DMS153 (cell line): ENCODE data around the gene TANGO2.

Experiments used
- DNase-seq: peaks from one replicate; lab custom pipeline; 2025; lab: John Stamatoyannopoulos, UW

The TANGO2 gene

GRCh38 chr22:20043057-20043996 is 22.4 kb downstream of the TANGO2 start:
- no peak for DNase-seq

- no peak for DNase-seq
Observed at GRCh38 chr22:20043997-20044342, 23.1 kb downstream of the TANGO2 start.

GRCh38 chr22:20044495-20045151 is 23.7 kb downstream of the TANGO2 start:
- no peak for DNase-seq

DNA sequence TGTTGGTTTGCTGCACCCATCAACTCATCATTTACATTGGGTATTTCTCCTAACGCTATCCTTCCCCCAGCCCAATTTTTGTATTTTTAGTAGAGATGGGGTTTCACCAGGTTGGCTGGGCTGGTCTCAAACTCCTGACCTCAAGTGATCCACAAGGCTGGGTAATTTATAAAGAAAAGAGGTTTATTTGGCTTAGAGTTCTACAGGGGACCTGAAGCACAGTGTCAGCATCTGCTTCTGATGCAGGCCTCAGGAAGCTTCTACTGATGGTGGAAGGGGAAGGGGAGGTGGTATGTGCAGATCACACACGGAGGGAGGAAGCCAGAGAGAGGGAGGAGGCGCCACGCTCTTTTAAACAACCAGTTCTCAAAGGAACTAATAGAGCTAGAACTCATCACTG is 25.8 kb downstream of the TANGO2 start:
- no peak for DNase-seq

GRCh38 chr22:20051927-20052308 is 31.0 kb downstream of the TANGO2 start:
- DNase-seq = no peak

- no peak for DNase-seq
Observed at GRCh38 chr22:20052309-20053259, 31.7 kb downstream of the TANGO2 start.

DNA sequence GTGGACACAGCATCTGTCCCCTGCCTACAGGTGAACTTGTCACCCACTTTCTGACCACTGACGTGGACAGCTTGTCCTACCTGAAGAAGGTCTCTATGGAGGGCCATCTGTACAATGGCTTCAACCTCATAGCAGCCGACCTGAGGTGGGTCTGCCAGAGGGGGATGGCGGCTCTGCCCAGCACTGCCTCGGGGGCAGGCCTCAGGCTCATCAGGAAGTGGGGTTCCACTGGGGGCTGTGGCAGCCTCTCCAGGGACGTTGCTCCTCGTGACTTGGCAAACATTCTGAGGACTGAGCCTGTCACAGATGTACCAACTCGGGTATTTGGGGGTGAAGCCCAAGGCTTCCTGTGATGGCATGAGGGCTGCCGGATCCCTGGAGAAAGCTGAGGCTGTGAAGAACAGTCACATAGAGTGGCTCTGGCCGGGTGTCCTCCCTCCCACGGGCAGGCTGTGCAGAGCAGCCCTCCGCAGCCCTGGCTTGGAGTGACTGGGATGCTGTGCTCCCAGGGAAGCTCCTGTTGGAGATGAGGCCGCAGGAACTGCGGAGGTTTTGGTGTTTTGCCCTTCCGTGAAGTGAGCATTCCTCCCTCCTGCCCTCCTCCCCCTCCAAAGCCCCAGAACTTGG is 32.6 kb downstream of the TANGO2 start:
- DNase-seq = no peak

- DNase-seq = no peak
Observed at GRCh38 chr22:20054034-20054427, 33.1 kb downstream of the TANGO2 start.

DNA sequence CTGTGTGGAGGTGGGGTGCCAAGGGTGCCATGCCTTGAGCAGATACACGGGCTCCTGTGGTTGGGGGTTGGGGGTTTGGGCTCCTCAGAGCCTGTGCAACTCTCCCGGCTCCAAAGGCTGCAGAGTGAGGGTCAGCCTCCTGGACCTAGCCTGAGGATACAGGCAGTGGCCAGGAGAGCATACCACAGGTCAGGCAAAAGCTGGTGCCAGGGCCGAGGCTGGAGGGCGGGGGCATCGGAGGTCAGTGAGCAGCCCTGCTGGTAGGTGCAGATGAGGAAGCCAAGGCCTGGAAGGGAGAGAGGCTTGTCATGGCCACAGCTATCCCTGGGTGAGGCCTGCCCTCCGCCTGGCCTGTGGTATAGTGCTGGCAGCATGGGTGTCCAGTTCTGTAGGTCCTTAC is 33.6 kb downstream of the TANGO2 start:
- DNase-seq = no peak

GRCh38 chr22:20055144-20055543 is 34.2 kb downstream of the TANGO2 start:
- no peak for DNase-seq

DNA sequence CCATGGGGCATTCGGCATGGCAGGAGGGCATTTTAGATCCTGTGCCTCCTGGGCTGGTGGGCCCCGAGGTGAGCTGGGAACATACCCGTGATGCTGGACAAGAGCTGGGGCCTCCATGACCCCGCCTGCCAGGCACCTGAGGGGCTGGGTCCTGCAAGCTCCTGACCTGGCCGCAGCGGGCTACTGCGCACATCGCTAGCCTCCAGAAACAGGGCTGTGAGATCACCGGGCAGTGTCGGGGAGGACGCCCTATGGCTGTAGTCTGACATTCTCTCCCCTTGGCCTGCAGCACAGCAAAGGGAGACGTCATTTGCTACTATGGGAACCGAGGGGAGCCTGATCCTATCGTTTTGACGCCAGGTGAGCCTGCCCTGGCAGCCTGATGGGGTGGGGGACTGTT is 34.7 kb downstream of the TANGO2 start:
- no peak for DNase-seq

GRCh38 chr22:20056161-20056560 is 35.3 kb downstream of the TANGO2 start:
- DNase-seq = no peak

- no peak for DNase-seq
Observed at GRCh38 chr22:20056696-20057386, 35.9 kb downstream of the TANGO2 start.

DNA sequence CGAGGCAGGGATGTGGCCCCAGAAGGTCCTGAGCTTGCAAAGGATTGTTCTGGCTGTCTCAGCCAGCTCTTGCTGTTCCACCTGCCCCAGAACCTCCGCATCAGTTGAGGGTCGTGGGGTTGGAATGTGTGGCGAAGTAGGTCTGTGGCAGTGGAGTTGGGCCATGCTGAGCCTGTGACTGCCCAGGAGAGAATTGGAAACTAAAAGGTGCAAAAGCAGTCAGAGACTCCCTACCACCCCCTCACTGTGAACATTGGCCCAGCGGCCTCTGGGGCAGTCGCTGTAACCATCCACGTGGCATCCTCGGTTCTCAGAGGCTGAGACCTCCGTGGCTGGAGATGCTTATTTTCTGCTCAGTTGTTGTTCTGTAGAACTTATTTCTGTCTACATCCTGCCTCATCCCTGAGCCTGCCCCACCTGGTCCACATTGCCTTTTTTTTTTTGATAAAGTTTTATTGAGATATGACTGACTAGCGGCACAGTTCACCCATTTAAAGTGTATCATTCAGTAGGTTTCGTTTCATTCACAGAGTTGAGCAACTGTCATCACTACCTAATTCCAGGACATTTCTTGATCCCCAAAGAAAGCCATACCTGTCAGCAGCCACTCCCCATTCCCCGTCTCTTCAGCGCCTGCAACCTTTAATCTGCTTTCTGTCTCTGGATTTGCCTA is 36.8 kb downstream of the TANGO2 start:
- DNase-seq = no peak

DNA sequence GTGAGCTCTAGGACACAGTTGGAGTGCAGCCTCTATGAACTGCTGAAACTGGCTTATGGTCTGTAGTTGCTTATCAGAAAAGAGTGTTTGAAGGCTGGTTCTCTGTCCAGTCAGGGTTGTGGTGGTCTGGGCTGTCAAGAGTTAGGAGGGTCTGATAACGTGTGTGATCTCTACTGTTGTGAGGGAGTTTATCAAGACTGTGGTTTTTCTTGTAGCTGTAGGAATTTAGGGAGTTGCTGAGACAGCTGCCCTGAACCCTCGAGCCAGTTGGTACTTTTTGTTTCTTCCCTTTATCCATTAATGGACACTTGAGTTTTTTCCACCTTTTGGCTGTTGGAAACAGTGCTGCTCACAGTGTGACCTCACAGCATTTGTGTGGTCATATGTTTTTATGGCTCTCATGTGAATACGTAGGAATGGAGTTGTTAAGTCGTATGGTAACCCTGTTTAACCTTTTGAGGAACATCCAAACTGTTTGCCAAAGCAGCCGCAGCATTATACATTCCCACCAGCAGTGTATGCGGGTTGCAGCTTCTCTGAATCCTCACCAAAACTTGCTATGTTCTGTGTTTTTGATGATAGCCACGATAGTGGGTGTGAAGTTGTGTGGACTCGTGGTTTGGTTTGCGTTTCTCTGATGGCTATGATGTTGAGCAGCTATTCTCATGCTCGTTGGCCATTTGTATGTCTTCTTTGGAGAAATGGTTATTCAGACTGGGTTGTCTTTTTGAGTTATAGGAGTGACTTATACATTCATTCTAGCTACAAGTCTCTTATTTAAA is 38.3 kb downstream of the TANGO2 start:
- no peak for DNase-seq

- DNase-seq = no peak
Observed at GRCh38 chr22:20060700-20061480, 40.0 kb downstream of the TANGO2 start.

DNA sequence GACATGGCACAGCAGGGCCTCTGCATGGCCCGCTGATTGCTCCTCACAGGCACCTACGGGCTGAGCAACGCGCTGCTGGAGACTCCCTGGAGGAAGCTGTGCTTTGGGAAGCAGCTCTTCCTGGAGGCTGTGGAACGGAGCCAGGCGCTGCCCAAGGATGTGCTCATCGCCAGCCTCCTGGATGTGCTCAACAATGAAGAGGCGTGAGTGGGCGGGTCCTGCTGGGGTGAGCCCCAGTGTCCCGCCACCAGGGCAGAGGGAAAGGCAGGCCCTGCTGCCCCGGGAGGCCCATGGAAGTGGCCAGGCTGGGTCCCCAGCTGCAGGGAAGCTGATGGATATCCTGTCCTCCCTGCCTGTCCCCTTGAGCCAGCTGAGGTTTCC is 40.6 kb downstream of the TANGO2 start:
- DNase-seq = no peak

DNA sequence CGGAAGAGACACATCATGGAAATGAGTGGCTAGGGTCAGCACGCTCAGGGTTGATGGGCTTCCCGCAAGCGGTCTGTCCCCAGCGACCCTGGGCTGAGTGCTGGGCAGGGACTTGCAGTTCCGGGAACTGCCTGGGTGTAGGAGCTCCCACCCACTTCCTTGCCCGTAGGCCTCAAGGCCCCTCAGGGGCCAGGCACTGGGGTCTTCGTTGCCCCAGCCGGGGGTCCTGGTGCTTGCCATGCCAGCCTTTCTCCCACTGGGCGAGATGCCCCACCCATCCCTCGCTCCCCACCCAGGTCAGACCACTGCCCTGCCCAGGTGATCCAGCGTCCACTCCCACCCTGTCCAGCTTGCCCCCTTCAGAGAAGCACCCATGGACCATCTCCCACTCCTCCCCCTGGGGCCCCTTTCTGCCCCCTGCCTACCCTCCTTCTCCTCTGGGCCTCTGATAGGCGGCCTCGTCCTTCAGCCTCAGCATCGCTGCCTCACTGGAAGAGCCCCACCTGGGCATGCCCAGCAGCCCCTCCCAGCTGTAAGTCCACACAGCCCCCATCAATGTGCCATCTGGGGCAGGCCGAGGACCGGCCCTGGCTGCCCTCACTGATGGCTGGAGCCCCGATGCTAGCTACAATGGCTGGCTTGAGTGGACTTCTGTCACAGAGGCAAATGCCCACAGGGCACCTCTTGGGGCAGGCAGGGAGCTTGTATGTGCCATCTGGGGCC is 41.3 kb downstream of the TANGO2 start:
- no peak for DNase-seq

DNA sequence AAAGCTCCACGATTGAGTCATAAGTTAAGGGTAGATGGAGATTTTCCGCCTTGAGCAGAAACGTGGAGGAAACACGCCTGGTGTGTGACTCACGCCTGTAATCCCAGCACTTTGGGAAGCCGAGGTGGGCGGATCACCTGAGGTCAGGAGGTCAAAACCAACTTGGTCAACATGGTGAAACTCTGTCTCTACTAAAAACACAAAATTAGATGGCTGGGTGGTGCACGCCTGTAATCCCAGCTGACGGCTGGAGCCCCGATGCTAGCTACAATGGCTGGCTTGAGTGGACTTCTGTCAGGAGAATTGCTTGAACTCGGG is 41.8 kb downstream of the TANGO2 start:
- no peak for DNase-seq
